A673 (cell line): Measurements from ENCODE around the gene KIF23. TPM values are rescaled to one million over a fixed set of nuclear protein-coding genes. Genes with fewer than 3 reads are reported as not detected.
"Not testable (repeated sequence)": the region's sequence is repeated elsewhere in the genome, so short reads cannot be mapped to it uniquely, and the experiment has no call there.

Source experiments
- BruUV-seq: library from RNA; stranded (reverse); fragments of 400-500 nt; replicated peaks from 2 replicates; lab custom pipeline; 2021; lab: Mats Ljungman, UMichigan
- CTCF ChIA-PET: fragments of 300-600 bp; sonication (Branson Sonifier 250); formaldehyde crosslinking; loops from one replicate; lab custom pipeline; 2022; ENCODE audit warnings: antibody characterized with exemption; lab: Charles Lee
- POLR2A ChIA-PET: fragments of 300-600 bp; sonication (Branson Sonifier 250); formaldehyde crosslinking; loops from one replicate; lab custom pipeline; 2022; ENCODE audit warnings: antibody characterized with exemption; ENCODE audit not compliant: low non-redundant PET; lab: Charles Lee
- DNase-seq: peaks from one replicate; pipeline ENCODE4 v3.0.0-alpha.2; 2015; ENCODE audit warnings: low spot score
- H3K27ac ChIP-seq: fragments of 200-600 bp; sonication (generic); 2 replicates; pipeline ENCODE4 v1.5.1; 2016; ENCODE audit warnings: mixed run types, low read depth, mild to moderate bottlenecking, mixed read lengths, antibody characterized with exemption, low read length; ENCODE audit not compliant: poor library complexity, severe bottlenecking
- H3K27me3 ChIP-seq: fragments of 200-600 bp; sonication (generic); replicated peaks from 2 replicates; pipeline ENCODE4 v1.6.1; 2017; ENCODE audit warnings: mixed run types, low read depth, mild to moderate bottlenecking, mixed read lengths, antibody characterized with exemption, low read length; ENCODE audit not compliant: insufficient read depth, poor library complexity
- H3K36me3 ChIP-seq: fragments of 200-600 bp; sonication (generic); 2 replicates; pipeline ENCODE4 v1.6.1; 2016; ENCODE audit warnings: mixed run types, mild to moderate bottlenecking, mixed read lengths, antibody characterized with exemption, low read length; ENCODE audit not compliant: insufficient read depth, poor library complexity, severe bottlenecking
- H3K4me1 ChIP-seq: fragments of 200-600 bp; sonication (generic); 2 replicates; pipeline ENCODE4 v1.6.1; 2017; ENCODE audit warnings: mixed run types, mild to moderate bottlenecking, mixed read lengths, antibody characterized with exemption, low read length; ENCODE audit not compliant: insufficient read depth, poor library complexity, severe bottlenecking
- H3K4me3 ChIP-seq: fragments of 200-600 bp; sonication (generic); 2 replicates; pipeline ENCODE4 v1.5.1; 2016; ENCODE audit warnings: low read depth, mixed run types, mild to moderate bottlenecking, mixed read lengths, low read length; ENCODE audit not compliant: poor library complexity, severe bottlenecking
- H3K9me3 ChIP-seq: fragments of 200-600 bp; sonication (generic); 2 replicates; pipeline ENCODE4 v1.6.1; 2016; ENCODE audit warnings: mixed run types, low read depth, mild to moderate bottlenecking, mixed read lengths, antibody characterized with exemption, low read length; ENCODE audit not compliant: poor library complexity, severe bottlenecking
- CTCF ChIP-seq: fragments of 300-800, 200-600 bp; sonication (generic); conservative IDR thresholded peaks from 2 replicates; pipeline ENCODE4 v1.5.1; 2017; ENCODE audit warnings: low read depth, mild to moderate bottlenecking, antibody characterized with exemption, low read length, moderate library complexity, mixed read lengths
- EZH2 ChIP-seq: fragments of 200-600 bp; sonication (generic); IDR thresholded peaks from 2 replicates; pipeline ENCODE4 v1.6.1; 2017; ENCODE audit warnings: borderline replicate concordance, low read depth, mild to moderate bottlenecking, mixed read lengths, antibody characterized with exemption, low read length; ENCODE audit not compliant: poor library complexity, severe bottlenecking
- intact Hi-C: fragments of 100-400 bp; cut with micrococcal nuclease; formaldehyde crosslinking; loops from one replicate; pipeline ENCODE4 v1.10.0; 2022; ENCODE audit not compliant: unreplicated experiment
- total RNA-seq: library from RNA; stranded (reverse); gene quantifications from 2 replicates; pipeline ENCODE4 v1.2.3, GENCODE V29; 2021

KIF23 gene
- total RNA-seq, 1 experiment from 2014 or later = 124 TPM

- CTCF ChIA-PET = no interaction called here
- no peak overlapping the region for H3K4me3 ChIP-seq
- TF ChIP-seq CTCF (peak; percentile 40; the same call in 1 of the 2 replicates), EZH2 (no peak)
- DNase-seq = peak; percentile 23
- H3K4me1 ChIP-seq = no peaks in the 10 kb centered on the region
- H3K27ac ChIP-seq = no peak overlapping the region
- no peaks in the 10 kb centered on the region for H3K36me3 ChIP-seq
- no peaks in the 10 kb centered on the region for H3K9me3 ChIP-seq
- POLR2A ChIA-PET = no interaction called here
- no TSS peak for BruUV-seq
- no peaks in the 10 kb centered on the region for H3K27me3 ChIP-seq
- intact Hi-C loops = no loop called here
These were observed 33.9 kb upstream of the KIF23 start for GRCh38 chr15:69380100-69380725.

- H3K4me3 ChIP-seq = no peak overlapping the region
- ChIA-PET POLR2A (no interaction called here), CTCF (no interaction called here)
- no TSS peak for BruUV-seq
- no peak for DNase-seq
- intact Hi-C loops = no loop called here
- H3K4me1 ChIP-seq = no peaks in the 10 kb centered on the region
- H3K27me3 ChIP-seq = no peaks in the 10 kb centered on the region
- TF ChIP-seq CTCF = no peak
- TF ChIP-seq EZH2 = no peak
- H3K36me3 ChIP-seq = no peaks in the 10 kb centered on the region
- no peak overlapping the region for H3K27ac ChIP-seq
- H3K9me3 ChIP-seq = no peaks in the 10 kb centered on the region
These were observed 33.4 kb upstream of the KIF23 start for GRCh38 chr15:69380726-69381105.

- intact Hi-C loops, BruUV-seq, H3K9me3 ChIP-seq, H3K4me1 ChIP-seq, H3K4me3 ChIP-seq, CTCF ChIA-PET, H3K27me3 ChIP-seq, H3K36me3 ChIP-seq, H3K27ac ChIP-seq, POLR2A ChIA-PET, DNase-seq: not testable (repeated sequence)
These were observed 32.0 kb upstream of the KIF23 start for GRCh38 chr15:69382176-69382575.

- H3K4me3 ChIP-seq, DNase-seq, POLR2A ChIA-PET, H3K27me3 ChIP-seq, H3K36me3 ChIP-seq, BruUV-seq, CTCF ChIA-PET, H3K9me3 ChIP-seq, H3K27ac ChIP-seq, H3K4me1 ChIP-seq, intact Hi-C loops: not testable (repeated sequence)
These were observed 30.1 kb upstream of the KIF23 start for GRCh38 chr15:69384066-69384465.
